Melanocyte of skin (primary cell): ENCODE data around the gene KRTAP4-8. TPM values are rescaled to one million over a fixed set of nuclear protein-coding genes. Genes with fewer than 3 reads are reported as not detected.

Source experiments
- total RNA-seq, 2 donors: library from RNA; depleted of rRNA; stranded (reverse); fragments of >200 nt; gene quantifications; 2 replicates each; pipeline ENCODE4 v1.2.3, GENCODE V29; 2012

Gene KRTAP4-8
- total RNA-seq: not detected

GRCh38 chr17:41098042-41098441, at the start of gene KRTAP4-8:
Gene KRTAP4-8, minus strand, starts transcription at chr17:41098142. Its CDS starts 58 bp downstream, at chr17:41098084.

GRCh38 chr17:41140360-41141131, 42.6 kb upstream of the KRTAP4-8 start, which contains the start of gene KRTAP4-6:
Gene KRTAP4-6, minus strand, starts transcription at chr17:41140544. Its CDS starts 57 bp downstream, at chr17:41140487.

GRCh38 chr17:41123991-41124371, 26.0 kb upstream of the KRTAP4-8 start, which contains the start of gene KRTAP4-12:
Gene KRTAP4-12, minus strand, starts transcription at chr17:41124182. Its CDS starts 60 bp downstream, at chr17:41124122.

GRCh38 chr17:41117846-41118386, 20.0 kb upstream of the KRTAP4-8 start, which contains the start of gene KRTAP4-11:
Gene KRTAP4-11, minus strand, starts transcription at chr17:41118373. Its CDS starts 58 bp downstream, at chr17:41118315.

GRCh38 chr17:41105347-41105746, 7.4 kb upstream of the KRTAP4-8 start, which contains the start of gene KRTAP4-9:
Gene KRTAP4-9, plus strand, starts transcription at chr17:41105389. Its CDS starts 0 bp downstream, at chr17:41105389.

GRCh38 chr17:41101586-41102259, 3.8 kb upstream of the KRTAP4-8 start, which contains the start of gene KRTAP4-16:
Gene KRTAP4-16, minus strand, starts transcription at chr17:41102209. Its CDS starts 0 bp downstream, at chr17:41102209.

GRCh38 chr17:41084100-41084856, 13.7 kb downstream of the KRTAP4-8 start, which contains the start of gene KRTAP4-7:
Gene KRTAP4-7, plus strand, starts transcription at chr17:41084150. Its CDS starts 57 bp downstream, at chr17:41084207.

GRCh38 chr17:41065829-41066624, 31.9 kb downstream of the KRTAP4-8 start, which contains the start of gene KRTAP2-4:
Gene KRTAP2-4, minus strand, starts transcription at chr17:41065879. Its CDS starts 34 bp downstream, at chr17:41065845.

GRCh38 chr17:41060052-41060604, 37.8 kb downstream of the KRTAP4-8 start, which contains the start of gene KRTAP2-3:
Gene KRTAP2-3, minus strand, starts transcription at chr17:41060114. Its CDS starts 64 bp downstream, at chr17:41060050.

GRCh38 chr17:41055130-41055529, 42.8 kb downstream of the KRTAP4-8 start, which contains the start of gene KRTAP2-2:
Gene KRTAP2-2, minus strand, starts transcription at chr17:41055230. Its CDS starts 19 bp downstream, at chr17:41055211.

Other genes with a start within 250 kb of the KRTAP4-8 start
- under 1 TPM in 1 of 2 donors, not detected in 1; 0.34 TPM for gene KRT12, start 230.9 kb downstream of the KRTAP4-8 start, total RNA-seq
- not detected for gene KRT20, start 212.9 kb downstream of the KRTAP4-8 start, total RNA-seq
- not detected for gene KRT23, start 160.5 kb downstream of the KRTAP4-8 start, total RNA-seq
- not detected for gene KRT39, start 131.2 kb downstream of the KRTAP4-8 start, total RNA-seq
- gene KRT40, start 113.8 kb downstream of the KRTAP4-8 start, total RNA-seq: not detected
- gene KRTAP3-3, start 104.0 kb downstream of the KRTAP4-8 start, total RNA-seq: not detected
- not detected for gene KRTAP3-2, start 98.2 kb downstream of the KRTAP4-8 start, total RNA-seq
- not detected for gene KRTAP3-1, start 89.0 kb downstream of the KRTAP4-8 start, total RNA-seq
- not detected for gene KRTAP1-5, start 70.9 kb downstream of the KRTAP4-8 start, total RNA-seq
- not detected for gene KRTAP1-4, start 67.9 kb downstream of the KRTAP4-8 start, total RNA-seq
- not detected for gene KRTAP1-3, start 63.3 kb downstream of the KRTAP4-8 start, total RNA-seq
- gene KRTAP1-1, start 56.7 kb downstream of the KRTAP4-8 start, total RNA-seq: not detected
- not detected for gene KRTAP2-1, start 50.8 kb downstream of the KRTAP4-8 start, total RNA-seq
- not detected for gene KRTAP2-2, start 42.9 kb downstream of the KRTAP4-8 start, total RNA-seq
- gene KRTAP2-3, start 38.0 kb downstream of the KRTAP4-8 start, total RNA-seq: not detected
- gene KRTAP2-4, start 32.3 kb downstream of the KRTAP4-8 start, total RNA-seq: not detected
- not detected for gene KRTAP4-7, start 14.0 kb downstream of the KRTAP4-8 start, total RNA-seq
- not detected for gene KRTAP4-16, start 4.1 kb upstream of the KRTAP4-8 start, total RNA-seq
- not detected for gene KRTAP4-9, start 7.2 kb upstream of the KRTAP4-8 start, total RNA-seq
- gene KRTAP4-11, start 20.2 kb upstream of the KRTAP4-8 start, total RNA-seq: not detected
- gene KRTAP4-12, start 26.0 kb upstream of the KRTAP4-8 start, total RNA-seq: not detected
- not detected for gene KRTAP4-6, start 42.4 kb upstream of the KRTAP4-8 start, total RNA-seq
- gene KRTAP4-5, start 51.7 kb upstream of the KRTAP4-8 start, total RNA-seq: not detected
- not detected for gene KRTAP4-4, start 62.6 kb upstream of the KRTAP4-8 start, total RNA-seq
- gene KRTAP4-3, start 70.1 kb upstream of the KRTAP4-8 start, total RNA-seq: not detected
- gene KRTAP4-2, start 80.1 kb upstream of the KRTAP4-8 start, total RNA-seq: not detected
- gene KRTAP4-1, start 86.8 kb upstream of the KRTAP4-8 start, total RNA-seq: not detected
- not detected for gene KRTAP9-1, start 91.7 kb upstream of the KRTAP4-8 start, total RNA-seq
- not detected for gene KRTAP9-2, start 128.5 kb upstream of the KRTAP4-8 start, total RNA-seq
- not detected for gene KRTAP9-3, start 134.3 kb upstream of the KRTAP4-8 start, total RNA-seq
- not detected for gene KRTAP9-8, start 139.9 kb upstream of the KRTAP4-8 start, total RNA-seq
- gene KRTAP9-4, start 151.5 kb upstream of the KRTAP4-8 start, total RNA-seq: not detected
- not detected for gene KRTAP9-9, start 157.2 kb upstream of the KRTAP4-8 start, total RNA-seq
- not detected for gene KRTAP9-6, start 167.2 kb upstream of the KRTAP4-8 start, total RNA-seq
- not detected for gene KRTAP9-7, start 177.6 kb upstream of the KRTAP4-8 start, total RNA-seq
- not detected for gene KRTAP29-1, start 204.7 kb upstream of the KRTAP4-8 start, total RNA-seq
- not detected for gene KRTAP16-1, start 211.2 kb upstream of the KRTAP4-8 start, total RNA-seq
- not detected for gene KRTAP17-1, start 217.6 kb upstream of the KRTAP4-8 start, total RNA-seq